Stimulated activated naive CD8-positive, alpha-beta T cell treated with anti-CD3 and anti-CD28 coated beads, Interleukin-15, Interleukin-2, amounts not matched to agents 100 U/mL and 50 U/mL, for 24 hours (primary cell): ENCODE measurements around the gene PCDHAC1.

Experiments
- ATAC-seq: fragments of 150-1000 bp; cut with Tn5 transposase; one replicate; pipeline ENCODE4 v1.10.0; 2021
- DNase-seq: peaks from one replicate; pipeline ENCODE4 v3.0.0; 2021

Gene PCDHAC1

DNA sequence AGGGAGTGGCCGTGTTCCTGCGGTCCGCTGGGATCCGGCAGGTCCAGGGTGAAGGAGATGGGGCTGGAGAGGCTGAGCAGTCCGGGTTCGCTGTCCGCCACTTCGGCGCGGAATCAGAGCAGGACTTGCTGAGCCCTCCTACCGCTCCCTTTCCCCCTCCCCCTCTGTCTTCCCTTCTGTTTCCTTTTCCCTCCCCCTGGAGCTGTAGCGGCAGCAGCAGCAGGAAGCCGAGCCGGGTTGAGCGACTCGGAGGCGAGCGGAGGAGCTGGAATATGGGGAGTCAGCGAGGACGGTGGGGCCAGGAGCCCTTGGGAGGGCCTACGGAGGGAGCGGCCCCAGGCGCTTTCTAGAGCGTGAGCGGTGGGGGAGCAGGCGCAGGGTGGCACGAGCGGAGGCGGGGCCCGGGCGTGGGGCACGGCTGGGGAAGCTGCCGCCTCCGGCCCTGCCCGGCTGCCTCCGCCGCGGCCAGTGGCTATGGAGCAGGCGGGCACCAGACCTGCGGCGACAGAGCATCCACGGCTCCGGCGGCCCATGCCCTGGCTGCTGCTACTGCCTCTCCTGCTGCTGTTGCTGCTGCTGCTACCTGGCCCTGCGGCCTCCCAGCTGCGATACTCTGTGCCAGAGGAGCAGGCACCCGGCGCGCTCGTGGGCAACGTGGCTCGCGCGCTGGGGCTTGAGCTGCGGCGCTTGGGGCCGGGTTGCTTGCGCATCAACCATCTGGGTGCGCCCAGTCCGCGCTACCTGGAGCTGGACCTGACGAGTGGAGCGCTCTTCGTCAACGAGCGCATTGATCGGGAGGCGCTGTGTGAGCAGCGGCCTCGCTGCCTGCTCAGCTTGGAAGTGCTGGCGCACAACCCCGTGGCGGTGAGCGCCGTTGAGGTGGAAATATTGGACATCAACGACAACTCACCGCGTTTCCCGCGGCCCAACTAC is 40.5 kb downstream of the PCDHAC1 start, which contains the start of gene PCDHAC2:
TSS of gene PCDHAC2 (plus strand) at position 184 of the 933 bp plus-strand sequence. CDS start at position 475, 291 bp downstream.
- DNase-seq = no peak

GRCh38 chr5:140967226-140967893 is 41.3 kb downstream of the PCDHAC1 start:
- no peak for DNase-seq
- ATAC-seq = no peak

More for the DNA sequence above, 40.5 kb downstream of the PCDHAC1 start, which contains the start of gene PCDHAC2:
- no peak for ATAC-seq

GRCh38 chr5:140969880-140970279 is 43.8 kb downstream of the PCDHAC1 start:
- no peak for ATAC-seq

DNA sequence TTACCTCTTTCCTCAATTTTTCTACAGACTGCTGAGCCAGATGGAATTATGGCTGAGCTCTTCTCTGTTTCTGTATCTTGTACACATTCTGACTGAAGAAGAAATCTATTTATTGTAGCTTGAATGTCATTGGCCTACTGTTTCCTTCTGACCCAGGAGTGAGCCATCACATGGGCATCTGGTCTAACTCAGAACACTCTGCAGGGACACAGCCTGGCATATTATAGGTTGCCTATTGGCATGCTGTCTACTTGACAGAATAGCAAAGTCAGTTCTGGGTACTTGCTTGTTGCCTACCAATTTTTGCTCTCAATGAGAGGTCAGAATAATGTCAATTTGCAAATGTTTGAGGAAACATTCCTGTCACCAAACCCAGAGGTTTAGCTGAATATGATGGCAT is 47.5 kb downstream of the PCDHAC1 start:
- ATAC-seq (no peak), DNase-seq (no peak)

More at GRCh38 chr5:140969880-140970279, 43.8 kb downstream of the PCDHAC1 start:
- no peak for DNase-seq

GRCh38 chr5:140977003-140977402 is 50.9 kb downstream of the PCDHAC1 start:
- ATAC-seq = no peak
- no peak for DNase-seq

DNA sequence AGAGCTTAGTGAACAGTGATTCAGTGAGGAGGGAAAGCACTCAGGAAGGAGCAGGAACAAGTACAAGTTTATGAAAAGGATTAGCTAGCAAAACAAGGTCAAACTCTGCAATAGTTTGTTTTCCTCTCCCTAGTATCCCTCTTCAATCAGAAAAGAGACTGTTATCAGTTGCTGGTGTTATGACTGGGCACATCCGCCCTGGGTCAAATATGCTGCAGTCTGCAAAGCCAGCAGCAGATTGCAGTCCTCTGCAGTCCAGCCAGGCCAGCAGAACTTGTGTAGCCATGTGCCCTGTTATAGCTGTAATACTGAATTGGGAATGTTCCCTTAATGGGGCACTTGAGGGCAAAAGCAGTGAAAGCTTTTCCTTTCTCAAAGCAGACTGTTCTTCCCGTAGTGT is 52.2 kb downstream of the PCDHAC1 start:
- no peak for DNase-seq
- ATAC-seq = no peak

GRCh38 chr5:140978983-140979382 is 52.9 kb downstream of the PCDHAC1 start:
- ATAC-seq = no peak
- DNase-seq = no peak
